ENCODE results near the gene ASIC1. TPM values are rescaled to one million over a fixed set of nuclear protein-coding genes. Genes with fewer than 3 reads are reported as not detected.
A peak's percentile ranks its signal among the peaks of the same experiment; 100 is the strongest.

Gene ASIC1
- total RNA-seq, 4 donors from 2014 or later, result 0.59 to 2.2 (median 1.5) TPM

DNA sequence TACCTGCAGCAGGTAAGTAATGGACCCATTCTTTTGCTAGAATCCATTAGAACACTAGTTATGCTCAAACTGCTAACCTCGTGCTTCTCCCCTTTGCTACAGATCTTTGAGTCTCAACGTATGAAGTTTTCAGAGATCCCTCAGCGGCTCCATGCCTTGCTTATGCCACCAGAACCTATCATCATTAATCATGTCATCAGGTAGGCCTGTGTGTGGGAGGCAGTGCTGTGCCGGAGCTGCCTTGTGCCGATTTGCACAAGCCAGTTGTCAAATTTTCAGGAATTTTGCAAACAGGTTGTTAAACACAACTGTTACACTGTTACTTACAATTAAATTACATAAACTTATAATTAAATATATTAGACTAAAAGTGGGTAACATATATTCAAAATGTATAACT is 33.0 kb downstream of the ASIC1 start:
- H3K36me3 ChIP-seq, result peaks cover 76% of the 10 kb centered on the region
- H3K27me3 ChIP-seq, result no peaks in the 10 kb centered on the region
- H3K4me3 ChIP-seq, result no peak overlapping the region
- TF ChIP-seq, protein P1, sequence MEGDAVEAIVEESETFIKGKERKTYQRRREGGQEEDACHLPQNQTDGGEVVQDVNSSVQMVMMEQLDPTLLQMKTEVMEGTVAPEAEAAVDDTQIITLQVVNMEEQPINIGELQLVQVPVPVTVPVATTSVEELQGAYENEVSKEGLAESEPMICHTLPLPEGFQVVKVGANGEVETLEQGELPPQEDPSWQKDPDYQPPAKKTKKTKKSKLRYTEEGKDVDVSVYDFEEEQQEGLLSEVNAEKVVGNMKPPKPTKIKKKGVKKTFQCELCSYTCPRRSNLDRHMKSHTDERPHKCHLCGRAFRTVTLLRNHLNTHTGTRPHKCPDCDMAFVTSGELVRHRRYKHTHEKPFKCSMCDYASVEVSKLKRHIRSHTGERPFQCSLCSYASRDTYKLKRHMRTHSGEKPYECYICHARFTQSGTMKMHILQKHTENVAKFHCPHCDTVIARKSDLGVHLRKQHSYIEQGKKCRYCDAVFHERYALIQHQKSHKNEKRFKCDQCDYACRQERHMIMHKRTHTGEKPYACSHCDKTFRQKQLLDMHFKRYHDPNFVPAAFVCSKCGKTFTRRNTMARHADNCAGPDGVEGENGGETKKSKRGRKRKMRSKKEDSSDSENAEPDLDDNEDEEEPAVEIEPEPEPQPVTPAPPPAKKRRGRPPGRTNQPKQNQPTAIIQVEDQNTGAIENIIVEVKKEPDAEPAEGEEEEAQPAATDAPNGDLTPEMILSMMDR (IDR thresholded peaks at IDR 0.05), result no peak
- no peak for TF ChIP-seq POLR2A (IDR thresholded peaks at IDR 0.05)
- no peak for TF ChIP-seq POLR2AphosphoS5 (IDR thresholded peaks at IDR 0.05)
- TF ChIP-seq EP300 (IDR thresholded peaks at IDR 0.05), result no peak
- no peak for DNase-seq (ENCODE audit: low spot score in 2 of 2)
- H3K9me3 ChIP-seq, result no peaks in the 10 kb centered on the region
- WGBS, result 90% methylated on average over 5 of the region's 5 CpGs
- H3K27ac ChIP-seq, result no peak overlapping the region
- H3K4me1 ChIP-seq, result peaks cover 11% of the 10 kb centered on the region

DNA sequence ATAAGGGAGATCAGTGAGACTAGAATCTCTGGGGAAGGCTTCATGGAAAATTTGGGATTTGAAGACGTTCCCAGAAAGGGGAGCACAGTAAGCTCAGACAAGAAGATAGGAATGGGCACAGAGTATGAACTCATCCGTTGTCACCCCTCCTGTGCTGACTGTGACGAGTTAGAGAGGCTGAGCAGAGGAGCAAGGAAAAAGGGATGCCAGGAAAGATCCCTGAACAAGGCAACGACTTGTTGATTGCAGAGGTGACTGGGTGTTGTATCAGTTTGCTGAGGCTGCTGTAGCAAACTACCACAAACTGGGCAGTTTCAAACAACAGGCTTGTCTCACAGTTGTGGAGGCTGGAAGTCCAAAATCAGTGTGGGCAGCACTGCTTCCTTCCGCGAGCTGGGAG is 40.6 kb downstream of the ASIC1 start:
- Histone ChIP-seq H3K27ac (no peak overlapping the region), H3K36me3 (peaks cover 80% of the 10 kb centered on the region)
- 83% methylated on average over 6 of the region's 6 CpGs for WGBS

DNA sequence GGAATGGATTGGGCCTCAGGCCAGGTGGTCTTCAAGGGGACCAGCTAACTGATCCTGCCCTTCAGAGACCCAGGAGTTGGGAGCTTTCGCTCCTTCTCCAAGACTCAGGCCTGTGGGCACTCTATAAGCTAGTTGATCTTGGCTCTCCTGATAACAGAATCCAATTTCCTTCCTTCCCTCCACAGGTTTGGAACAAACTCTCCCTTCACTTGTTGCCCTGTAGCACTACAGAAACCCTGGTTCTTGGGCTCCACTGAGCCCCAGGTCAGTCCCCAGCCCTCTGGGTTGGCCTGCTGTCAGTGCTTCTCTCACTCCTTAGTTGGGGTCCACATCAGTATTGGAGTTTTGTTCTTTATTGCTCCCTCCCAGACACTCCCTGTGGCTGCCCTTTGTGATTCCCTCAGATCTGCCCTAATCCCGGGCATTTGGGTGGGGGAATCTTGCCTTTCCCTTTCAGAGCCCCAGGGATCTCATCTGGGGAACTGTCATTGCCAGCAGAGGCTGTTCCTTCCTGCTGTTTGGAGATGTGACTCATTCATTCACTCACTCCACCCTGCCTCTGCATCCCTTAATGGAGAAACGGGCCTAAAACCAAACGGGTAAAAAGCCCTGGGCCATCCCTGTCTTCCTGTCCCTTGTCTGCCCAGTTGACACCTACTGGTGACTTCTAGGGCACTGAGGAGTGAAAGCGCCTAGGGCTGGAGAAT is 42.1 kb downstream of the ASIC1 start:
- WGBS, result 53% methylated on average over 5 of the region's 5 CpGs
- H3K27ac ChIP-seq, result no peak overlapping the region

More for the DNA sequence above, 40.6 kb downstream of the ASIC1 start:
- Histone ChIP-seq H3K4me1 (peaks cover 10% of the 10 kb centered on the region), H3K27me3 (no peaks in the 10 kb centered on the region), H3K9me3 (no peaks in the 10 kb centered on the region), H3K4me3 (no peak overlapping the region)
- TF ChIP-seq, protein P1 (IDR thresholded peaks at IDR 0.05), result no peak
- DNase-seq (ENCODE audit: low spot score in 2 of 2), result no peak

DNA sequence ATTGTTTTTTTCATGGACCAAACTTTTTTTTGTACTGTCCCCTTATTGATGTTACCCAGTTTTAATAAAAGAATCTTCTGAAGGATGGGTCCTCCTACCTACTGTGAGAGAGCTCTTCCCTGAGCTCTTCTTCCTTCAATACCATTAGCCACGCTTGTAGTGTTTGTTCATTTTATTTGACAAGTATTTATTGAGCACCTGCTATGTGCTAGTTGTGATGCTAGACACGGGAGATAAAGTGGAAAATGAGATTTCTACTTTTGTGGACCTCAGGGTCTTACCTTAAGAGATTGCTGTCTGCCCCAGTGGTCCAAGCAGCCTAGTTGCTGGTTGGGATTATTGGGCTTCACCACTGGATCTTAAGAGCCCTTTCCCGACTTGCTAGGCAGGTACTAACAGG is 43.2 kb downstream of the ASIC1 start:
- H3K9me3 ChIP-seq, result no peaks in the 10 kb centered on the region
- TF ChIP-seq, protein P1 (IDR thresholded peaks at IDR 0.05), result no peak
- TF ChIP-seq POLR2AphosphoS5 (IDR thresholded peaks at IDR 0.05), result no peak
- TF ChIP-seq EP300 (IDR thresholded peaks at IDR 0.05), result no peak
- TF ChIP-seq POLR2A (IDR thresholded peaks at IDR 0.05), result no peak
- 89% methylated on average over 3 of the region's 3 CpGs for WGBS
- H3K36me3 ChIP-seq, result peaks cover 54% of the 10 kb centered on the region
- no peaks in the 10 kb centered on the region for H3K27me3 ChIP-seq
- peaks cover 26% of the 10 kb centered on the region for H3K4me1 ChIP-seq
- no peak overlapping the region for H3K27ac ChIP-seq
- DNase-seq (ENCODE audit: low spot score in 2 of 2), result no peak
- no peak overlapping the region for H3K4me3 ChIP-seq

More for the DNA sequence above, 42.1 kb downstream of the ASIC1 start:
- no peaks in the 10 kb centered on the region for H3K9me3 ChIP-seq
- no peak overlapping the region for H3K4me3 ChIP-seq
- DNase-seq (ENCODE audit: low spot score in 2 of 2), result no peak
- no peaks in the 10 kb centered on the region for H3K27me3 ChIP-seq
- TF ChIP-seq EP300 (IDR thresholded peaks at IDR 0.05) (no peak), POLR2AphosphoS5 (IDR thresholded peaks at IDR 0.05) (no peak)
- H3K4me1 ChIP-seq, result peaks cover 24% of the 10 kb centered on the region
- peaks cover 65% of the 10 kb centered on the region for H3K36me3 ChIP-seq

DNA sequence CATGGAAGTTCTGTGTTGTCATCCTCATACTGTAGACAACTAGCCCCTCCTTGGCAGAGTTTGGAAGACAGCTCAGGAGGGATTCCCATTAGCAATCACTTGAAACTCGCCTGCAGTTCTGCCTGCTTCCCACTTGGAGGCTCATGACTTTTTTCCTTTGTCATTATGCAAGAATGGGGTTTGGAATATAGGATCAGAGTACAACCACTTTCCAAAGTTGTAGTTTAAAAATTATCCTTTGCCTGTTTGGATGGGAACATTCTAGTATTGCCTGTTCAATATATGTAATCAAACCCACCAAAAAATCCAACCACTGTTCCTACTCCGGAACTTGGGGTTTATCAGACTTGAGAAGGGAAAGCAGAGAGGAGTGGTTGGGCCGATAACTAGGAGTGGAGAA is 44.3 kb downstream of the ASIC1 start:
- no peak for DNase-seq (ENCODE audit: low spot score in 2 of 2)
- no peaks in the 10 kb centered on the region for H3K9me3 ChIP-seq
- peaks cover 26% of the 10 kb centered on the region for H3K4me1 ChIP-seq
- peaks cover 43% of the 10 kb centered on the region for H3K36me3 ChIP-seq
- no peak overlapping the region for H3K27ac ChIP-seq
- TF ChIP-seq, protein P1 (IDR thresholded peaks at IDR 0.05), result peak in 1 of 2 donors; percentile 31
- TF ChIP-seq POLR2A (IDR thresholded peaks at IDR 0.05), result no peak
- H3K4me3 ChIP-seq, result no peak overlapping the region
- no peaks in the 10 kb centered on the region for H3K27me3 ChIP-seq
- 79% methylated on average over 3 of the region's 3 CpGs for WGBS

DNA sequence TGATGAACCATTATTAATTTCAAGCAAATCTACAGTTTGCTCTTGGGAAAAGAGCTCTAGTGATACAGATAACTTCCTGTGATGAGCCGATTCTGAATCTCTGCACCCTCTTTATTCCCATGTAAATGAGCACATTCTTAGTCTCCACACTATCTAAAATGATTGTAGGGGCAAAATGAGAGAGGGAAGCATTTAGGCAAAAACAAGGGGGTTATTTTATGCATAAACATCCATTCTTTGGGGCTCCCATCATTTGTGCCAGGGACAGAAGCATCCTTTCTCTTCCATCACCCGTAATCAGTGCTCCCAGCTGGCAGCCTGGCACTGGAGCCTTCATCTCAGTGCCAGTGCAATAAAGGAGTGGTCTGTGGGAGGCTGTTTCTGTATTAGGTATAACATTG is 44.7 kb downstream of the ASIC1 start:
- no peak for DNase-seq (ENCODE audit: low spot score in 2 of 2)
- Histone ChIP-seq H3K4me3 (no peak overlapping the region), H3K9me3 (no peaks in the 10 kb centered on the region), H3K27me3 (no peaks in the 10 kb centered on the region), H3K27ac (no peak overlapping the region), H3K36me3 (peaks cover 38% of the 10 kb centered on the region), H3K4me1 (peaks cover 26% of the 10 kb centered on the region)
- TF ChIP-seq POLR2AphosphoS5 (IDR thresholded peaks at IDR 0.05) (no peak), POLR2A (IDR thresholded peaks at IDR 0.05) (no peak), EP300 (IDR thresholded peaks at IDR 0.05) (no peak)
- TF ChIP-seq, protein P1 (IDR thresholded peaks at IDR 0.05), result no peak
- 71% methylated on average over 2 of the region's 2 CpGs for WGBS
